ENCODE measurements around the gene UNC79. TPM values are rescaled to one million over a fixed set of nuclear protein-coding genes. Genes with fewer than 3 reads are reported as not detected.

The UNC79 gene
- total and polyA plus RNA-seq, 2 donors (not counting 3 experiments of a cell fraction or from before 2014, with no cell fraction given) = not detected

DNA sequence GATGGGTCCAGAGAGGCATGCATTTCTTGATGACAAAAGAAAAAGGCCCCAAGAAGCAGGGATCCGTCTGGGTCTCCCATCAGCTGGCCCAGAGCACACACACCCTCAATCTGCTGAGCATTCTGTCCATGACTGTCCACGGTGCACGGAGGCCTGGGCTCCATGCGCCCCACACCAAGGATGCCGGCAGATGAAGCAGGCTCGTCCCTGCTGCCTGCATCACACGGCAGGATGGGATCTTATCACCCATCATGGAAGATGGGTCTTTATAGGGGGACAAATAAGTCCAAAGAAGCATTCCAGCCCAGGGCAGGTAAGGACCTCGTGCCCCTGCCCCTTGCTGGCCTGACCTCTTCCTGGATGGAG lies 297.9 kb downstream of the UNC79 start:
- TF ChIP-seq, protein P1, sequence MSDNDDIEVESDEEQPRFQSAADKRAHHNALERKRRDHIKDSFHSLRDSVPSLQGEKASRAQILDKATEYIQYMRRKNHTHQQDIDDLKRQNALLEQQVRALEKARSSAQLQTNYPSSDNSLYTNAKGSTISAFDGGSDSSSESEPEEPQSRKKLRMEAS (IDR thresholded peaks at IDR 0.05; ENCODE audit: insufficient read depth, insufficient read length) = no peak
- no peak overlapping the region for H2AFZ ChIP-seq (ENCODE audit: low read depth, low read length)
- dilution Hi-C loops (cut with MboI; ENCODE audit: extremely low pct_ligation_motif_present, low sequenced_read_pairs) = no loop called here
- ChIA-PET POLR2A (no interaction called here), CTCF (no interaction called here)
- no peak overlapping the region for H3K4me2 ChIP-seq (ENCODE audit: insufficient read depth, low read length)
- FAIRE-seq (no peak), DNase-seq (ENCODE audit: low read depth, low spot score) (no peak)
- BruUV-seq (replicated peaks) = no TSS peak
- intact Hi-C loops (cut with micrococcal nuclease) = no loop called here
- H3K79me2 ChIP-seq (ENCODE audit: control insufficient read depth, insufficient read depth, low read length) = no peaks in the 10 kb centered on the region
- no peak overlapping the region for H3K4me3 ChIP-seq (replicated peaks in 1 of 3; ENCODE audit: insufficient read depth in 1 of 3, low read depth in 1 of 3, low read length in 3 of 3)
- peaks cover 5% of the 10 kb centered on the region for H3K9me3 ChIP-seq (replicated peaks; ENCODE audit: control insufficient read depth, insufficient read depth, low read length)
- H3K9me1 ChIP-seq (replicated peaks; ENCODE audit: control insufficient read depth, extremely low read depth, insufficient read depth, low read length) = no peaks in the 10 kb centered on the region
- H3K27ac ChIP-seq (ENCODE audit: insufficient read depth, low read depth, low read length) = no peak overlapping the region
- no peaks in the 10 kb centered on the region for H3K36me3 ChIP-seq (ENCODE audit: control insufficient read depth in 2 of 2, extremely low read depth in 1 of 2, insufficient read depth in 2 of 2, low read length in 2 of 2)
- H4K20me1 ChIP-seq (replicated peaks; ENCODE audit: control insufficient read depth, extremely low read depth, insufficient read depth, low read length) = no peaks in the 10 kb centered on the region
- H3K27me3 ChIP-seq (ENCODE audit: control insufficient read depth in 2 of 2, insufficient read depth in 2 of 2, low read length in 2 of 2) = no peaks in the 10 kb centered on the region
- H3K4me1 ChIP-seq (ENCODE audit: control insufficient read depth, extremely low read depth, insufficient read depth, low read length) = no peaks in the 10 kb centered on the region
- no peak overlapping the region for H3K9ac ChIP-seq (replicated peaks; ENCODE audit: extremely low read depth, insufficient read depth, low read length)

DNA sequence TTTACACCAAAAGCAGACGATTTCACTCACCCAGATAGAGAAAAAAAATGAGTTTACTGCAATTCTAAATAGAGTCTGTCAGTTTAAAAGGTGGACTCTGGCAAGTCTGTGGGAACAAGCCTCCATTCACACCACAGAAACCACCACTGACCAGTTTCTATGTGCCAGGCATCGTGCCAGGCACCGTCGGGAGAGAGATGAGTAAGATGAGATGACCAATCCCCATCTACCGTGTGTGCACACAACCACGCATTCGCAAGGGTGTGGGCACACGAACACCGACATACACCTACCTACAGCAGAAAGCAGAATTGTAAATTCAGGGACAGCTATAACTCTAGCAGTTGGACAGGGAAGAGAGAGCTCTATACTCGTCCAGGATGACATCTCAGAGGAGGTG lies 299.3 kb downstream of the UNC79 start:
- Histone ChIP-seq H3K9me3 (replicated peaks; ENCODE audit: control insufficient read depth, insufficient read depth, low read length) (peaks cover 5% of the 10 kb centered on the region), H3K4me3 (replicated peaks in 1 of 3; ENCODE audit: insufficient read depth in 1 of 3, low read depth in 1 of 3, low read length in 3 of 3) (no peak overlapping the region), H2AFZ (ENCODE audit: low read depth, low read length) (no peak overlapping the region), H3K4me1 (ENCODE audit: control insufficient read depth, extremely low read depth, insufficient read depth, low read length) (no peaks in the 10 kb centered on the region), H4K20me1 (replicated peaks; ENCODE audit: control insufficient read depth, extremely low read depth, insufficient read depth, low read length) (no peaks in the 10 kb centered on the region), H3K27me3 (ENCODE audit: control insufficient read depth in 2 of 2, insufficient read depth in 2 of 2, low read length in 2 of 2) (no peaks in the 10 kb centered on the region), H3K4me2 (ENCODE audit: insufficient read depth, low read length) (no peak overlapping the region), H3K27ac (ENCODE audit: insufficient read depth, low read depth, low read length) (no peak overlapping the region), H3K36me3 (ENCODE audit: control insufficient read depth in 2 of 2, extremely low read depth in 1 of 2, insufficient read depth in 2 of 2, low read length in 2 of 2) (no peaks in the 10 kb centered on the region), H3K79me2 (ENCODE audit: control insufficient read depth, insufficient read depth, low read length) (no peaks in the 10 kb centered on the region), H3K9ac (replicated peaks; ENCODE audit: extremely low read depth, insufficient read depth, low read length) (no peak overlapping the region), H3K9me1 (replicated peaks; ENCODE audit: control insufficient read depth, extremely low read depth, insufficient read depth, low read length) (no peaks in the 10 kb centered on the region)
- intact Hi-C loops (cut with micrococcal nuclease) (no loop called here), dilution Hi-C loops (cut with MboI; ENCODE audit: extremely low pct_ligation_motif_present, low sequenced_read_pairs) (no loop called here)
- ChIA-PET POLR2A (no interaction called here), CTCF (no interaction called here)
- DNase-seq (ENCODE audit: low read depth, low spot score) = no peak
- no peak for FAIRE-seq
- TF ChIP-seq POLR2A (IDR thresholded peaks at IDR 0.05; ENCODE audit: low read depth, low read length) (no peak), POLR2AphosphoS5 (IDR thresholded peaks at IDR 0.05; ENCODE audit: insufficient read depth, low read depth, low read length) (no peak), GATA2 (IDR thresholded peaks at IDR 0.05; ENCODE audit: insufficient read depth, insufficient read length, low read depth, low read length) (no peak), FOS (IDR thresholded peaks at IDR 0.05; ENCODE audit: borderline replicate concordance, insufficient read depth, low read length) (no peak), JUN (IDR thresholded peaks at IDR 0.05; ENCODE audit: borderline replicate concordance, insufficient read depth, insufficient read length, low read depth) (no peak), MYC (IDR thresholded peaks at IDR 0.05; ENCODE audit: low read depth, low read length) (no peak), EZH2 (IDR thresholded peaks at IDR 0.05; ENCODE audit: borderline replicate concordance, low read depth, low read length, severe bottlenecking) (no peak)
- TF ChIP-seq, protein P1 (IDR thresholded peaks at IDR 0.05; ENCODE audit: insufficient read depth, insufficient read length) = no peak
- TF ChIP-seq, protein P2, sequence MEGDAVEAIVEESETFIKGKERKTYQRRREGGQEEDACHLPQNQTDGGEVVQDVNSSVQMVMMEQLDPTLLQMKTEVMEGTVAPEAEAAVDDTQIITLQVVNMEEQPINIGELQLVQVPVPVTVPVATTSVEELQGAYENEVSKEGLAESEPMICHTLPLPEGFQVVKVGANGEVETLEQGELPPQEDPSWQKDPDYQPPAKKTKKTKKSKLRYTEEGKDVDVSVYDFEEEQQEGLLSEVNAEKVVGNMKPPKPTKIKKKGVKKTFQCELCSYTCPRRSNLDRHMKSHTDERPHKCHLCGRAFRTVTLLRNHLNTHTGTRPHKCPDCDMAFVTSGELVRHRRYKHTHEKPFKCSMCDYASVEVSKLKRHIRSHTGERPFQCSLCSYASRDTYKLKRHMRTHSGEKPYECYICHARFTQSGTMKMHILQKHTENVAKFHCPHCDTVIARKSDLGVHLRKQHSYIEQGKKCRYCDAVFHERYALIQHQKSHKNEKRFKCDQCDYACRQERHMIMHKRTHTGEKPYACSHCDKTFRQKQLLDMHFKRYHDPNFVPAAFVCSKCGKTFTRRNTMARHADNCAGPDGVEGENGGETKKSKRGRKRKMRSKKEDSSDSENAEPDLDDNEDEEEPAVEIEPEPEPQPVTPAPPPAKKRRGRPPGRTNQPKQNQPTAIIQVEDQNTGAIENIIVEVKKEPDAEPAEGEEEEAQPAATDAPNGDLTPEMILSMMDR (IDR thresholded peaks at IDR 0.05; ENCODE audit: extremely low read depth in 1 of 2, insufficient read depth in 1 of 2, low read depth in 1 of 2, low read length in 2 of 2) = no peak
- BruUV-seq (replicated peaks) = no TSS peak

Measured in endothelial cell of umbilical vein (primary cell).